NT2/D1 (cell line): ENCODE measurements around the gene PATJ.

Experiments
- SUZ12 ChIP-seq: IDR thresholded peaks from 2 replicates; pipeline ENCODE4 v1.6.1; 2011; ENCODE audit not compliant: insufficient read length, insufficient read depth; ENCODE audit errors: extremely low read depth
- YY1 ChIP-seq: IDR thresholded peaks from 2 replicates; pipeline ENCODE4 v1.6.1; 2011; ENCODE audit not compliant: insufficient read length, insufficient read depth

GRCh38 chr1:61749574-61749973 is 7.3 kb downstream of the PATJ start:
- TF ChIP-seq YY1, result no peak
- no peak for TF ChIP-seq SUZ12
